Prostate gland (tissue), 2 donors: Measurements from ENCODE around the gene CATSPER1. TPM values are rescaled to one million over a fixed set of nuclear protein-coding genes. Genes with fewer than 3 reads are reported as not detected.

Experiments
- DNase-seq: peaks from one replicate; pipeline ENCODE4 v3.0.0-alpha.2; 2019; ENCODE audit warnings: low spot score
- H3K27ac ChIP-seq, 2 donors: fragments of 200-600 bp; sonication (generic); 2 replicates each; pipeline ENCODE4 v1.5.1; 2017 to 2019
- H3K27me3 ChIP-seq: fragments of 200-600 bp; sonication (generic); replicated peaks from 2 replicates; pipeline ENCODE4 v1.5.1; 2019; ENCODE audit not compliant: insufficient read depth
- H3K36me3 ChIP-seq, 2 donors: fragments of 200-600 bp; sonication (generic); 1 replicate in 1 of 2; 2 replicates in 1 of 2; pipeline versions ENCODE4 v1.5.1 to v1.8.1; 2017 to 2019
- H3K4me1 ChIP-seq: fragments of 200-600 bp; sonication (generic); replicated peaks from 2 replicates; pipeline ENCODE4 v1.5.1; 2019
- H3K4me3 ChIP-seq, 2 donors: fragments of 200-600 bp; sonication (generic); 2 replicates each; pipeline ENCODE4 v1.5.1; 2017 to 2019
- H3K9me3 ChIP-seq: fragments of 200-600 bp; sonication (generic); 2 replicates; pipeline ENCODE4 v1.5.1; 2017
- CTCF ChIP-seq, 4 experiments: fragments of 200-600 bp in 2 of 4; fragments of 450-650 bp in 2 of 4; sonication (generic) in 2 of 4; IDR thresholded peaks; 1 replicate in 3 of 4; 2 replicates in 1 of 4; pipeline ENCODE4 v1.5.1; 2016 to 2019; ENCODE audit warnings: antibody characterized with exemption in 4 of 4, mild to moderate bottlenecking in 2 of 4, moderate library complexity in 2 of 4
- POLR2A ChIP-seq: fragments of 450-650 bp; IDR thresholded peaks from one replicate; pipeline ENCODE4 v1.6.1; 2016; ENCODE audit warnings: antibody characterized with exemption, mild to moderate bottlenecking
- POLR2AphosphoS5 ChIP-seq: sonication (generic); formaldehyde crosslinking; IDR thresholded peaks from one replicate; pipeline ENCODE4 v1.6.1; 2017; ENCODE audit warnings: antibody characterized with exemption
- WGBS: methylation state at CpG from one replicate; pipeline ENCODE4 v1.1.5; 2018; 5-methylcytosine and 5-hydroxymethylcytosine counted together
- intact Hi-C: fragments of 100-400 bp; cut with DNase I; formaldehyde crosslinking; loops from one replicate; pipeline ENCODE4 v1.14.2; 2022
- total RNA-seq, 2 donors: library from RNA; depleted of rRNA; stranded (reverse); fragments of >200 nt; gene quantifications; one replicate each; pipeline ENCODE4 v1.1.0, GENCODE V29; 2016

The CATSPER1 gene
- total RNA-seq, 2 donors from 2014 or later, result 0.85 TPM; not detected in 1

- Histone ChIP-seq H3K4me3 (no peak overlapping the region), H3K36me3 (peaks cover 4 to 19% of the 10 kb centered on the region in 2 donors), H3K27ac (peak overlapping the region; percentile 87 to 95), H3K27me3 (no peaks in the 10 kb centered on the region), H3K9me3 (no peaks in the 10 kb centered on the region), H3K4me1 (peaks cover 5% of the 10 kb centered on the region)
- WGBS, result 49% methylated on average over 17 of the region's 17 CpGs
- peak; percentile 65 for DNase-seq
- TF ChIP-seq POLR2AphosphoS5, result peak; percentile 27
- no peak for TF ChIP-seq POLR2A
- peak; percentile 73 to 87 (median 80) for TF ChIP-seq CTCF (IDR thresholded peaks at IDR 0.05)
- intact Hi-C loops, result loop anchor here (10.0 kb wide), 1 partner anchor 67 kb away; no protein-coding TSS in a partner anchor
These were observed 42.0 kb upstream of the CATSPER1 start for GRCh38 chr11:66068154-66068821.

GRCh38 chr11:66067640-66068039 is 41.4 kb upstream of the CATSPER1 start:
- Histone ChIP-seq H3K4me1 (peaks cover 5% of the 10 kb centered on the region), H3K27ac (no peak overlapping the region), H3K36me3 (peaks cover 8 to 21% of the 10 kb centered on the region in 2 donors), H3K4me3 (no peak overlapping the region), H3K9me3 (no peaks in the 10 kb centered on the region), H3K27me3 (no peaks in the 10 kb centered on the region)
- no peak for DNase-seq
- no peak for TF ChIP-seq POLR2A
- 79% methylated on average over 4 of the region's 4 CpGs for WGBS
- intact Hi-C loops, result loop anchor here (10.0 kb wide), 1 partner anchor 67 kb away; no protein-coding TSS in a partner anchor

- TF ChIP-seq POLR2AphosphoS5 (no peak), POLR2A (no peak), CTCF (IDR thresholded peaks at IDR 0.05) (no peak)
- Histone ChIP-seq H3K27ac (no peak overlapping the region), H3K9me3 (no peaks in the 10 kb centered on the region), H3K36me3 (peaks cover 9 to 21% of the 10 kb centered on the region in 2 donors), H3K27me3 (no peaks in the 10 kb centered on the region), H3K4me1 (peaks cover 5% of the 10 kb centered on the region), H3K4me3 (no peak overlapping the region)
- WGBS, result 91% methylated on average over 3 of the region's 3 CpGs
- intact Hi-C loops, result loop anchor here (10.0 kb wide), 1 partner anchor 68 kb away; no protein-coding TSS in a partner anchor
- DNase-seq, result no peak
These were observed 40.5 kb upstream of the CATSPER1 start for GRCh38 chr11:66066751-66067150.

GRCh38 chr11:66064571-66064970 is 38.3 kb upstream of the CATSPER1 start:
- DNase-seq, result no peak
- Histone ChIP-seq H3K4me1 (peaks cover 5% of the 10 kb centered on the region), H3K36me3 (peaks cover 17 to 42% of the 10 kb centered on the region in 2 donors), H3K9me3 (no peaks in the 10 kb centered on the region), H3K27ac (no peak overlapping the region), H3K27me3 (no peaks in the 10 kb centered on the region), H3K4me3 (no peak overlapping the region)
- intact Hi-C loops, result loop anchor here (10.0 kb wide), 1 partner anchor 70 kb away; no protein-coding TSS in a partner anchor
- WGBS, result 97% methylated on average over 1 of the region's 1 CpG
- TF ChIP-seq POLR2AphosphoS5, result no peak
- no peak for TF ChIP-seq CTCF (IDR thresholded peaks at IDR 0.05)

GRCh38 chr11:66063900-66064299 is 37.6 kb upstream of the CATSPER1 start:
- peaks cover 24 to 49% of the 10 kb centered on the region in 2 donors for H3K36me3 ChIP-seq
- no peak overlapping the region for H3K4me3 ChIP-seq
- H3K9me3 ChIP-seq, result no peaks in the 10 kb centered on the region
- H3K27me3 ChIP-seq, result no peaks in the 10 kb centered on the region
- WGBS, result 98% methylated on average over 2 of the region's 2 CpGs
- no peaks in the 10 kb centered on the region for H3K4me1 ChIP-seq
- no peak for TF ChIP-seq POLR2A
- TF ChIP-seq POLR2AphosphoS5, result no peak
- no peak for TF ChIP-seq CTCF (IDR thresholded peaks at IDR 0.05)
- no peak for DNase-seq
- intact Hi-C loops, result loop anchor here (10.0 kb wide), 1 partner anchor 71 kb away; no protein-coding TSS in a partner anchor
- no peak overlapping the region for H3K27ac ChIP-seq
